Esophagus muscularis mucosa (tissue), 4 donors: ENCODE results near the gene ZBTB22. TPM values are rescaled to one million over a fixed set of nuclear protein-coding genes. Genes with fewer than 3 reads are reported as not detected.

Source experiments
- DNase-seq: peaks from one replicate; pipeline ENCODE4 v3.0.0-alpha.2; 2017; ENCODE audit errors: extremely low spot score
- H3K27ac ChIP-seq, 4 donors: fragments of 200-600 bp; sonication (generic); replicated peaks in 1 of 4; 1 replicate in 3 of 4; 2 replicates in 1 of 4; pipeline ENCODE4 v1.5.1; 2016 to 2019; ENCODE audit warnings: mild to moderate bottlenecking in 1 of 4
- H3K27me3 ChIP-seq, 4 donors: fragments of 200-600 bp; sonication (generic); one replicate each; pipeline versions ENCODE4 v1.5.1 to v1.6.0; 2016 to 2019
- H3K36me3 ChIP-seq, 4 donors: fragments of 200-600 bp; sonication (generic); one replicate each; pipeline ENCODE4 v1.5.1; 2016 to 2019
- H3K4me1 ChIP-seq, 4 donors: fragments of 200-600 bp; sonication (generic); one replicate each; pipeline ENCODE4 v1.5.1; 2016 to 2019
- H3K4me3 ChIP-seq, 4 donors: fragments of 200-600 bp; sonication (generic); 1 replicate in 2 of 4; 2 replicates in 2 of 4; pipeline ENCODE4 v1.5.1; 2016 to 2019; ENCODE audit warnings: mild to moderate bottlenecking in 4 of 4, moderate library complexity in 1 of 4
- H3K9me3 ChIP-seq, 4 donors: fragments of 200-600 bp; sonication (generic); 1 replicate in 3 of 4; 2 replicates in 1 of 4; pipeline ENCODE4 v1.5.1; 2016 to 2019
- EP300 ChIP-seq: sonication (generic); formaldehyde crosslinking; IDR thresholded peaks from one replicate; pipeline ENCODE4 v1.6.1; 2017; ENCODE audit warnings: antibody characterized with exemption
- POLR2A ChIP-seq: fragments of 450-650 bp; IDR thresholded peaks from one replicate; pipeline ENCODE4 v1.6.1; 2017; ENCODE audit warnings: antibody characterized with exemption, moderate library complexity, mild to moderate bottlenecking, low read depth
- POLR2AphosphoS5 ChIP-seq, 2 donors: sonication (generic); formaldehyde crosslinking; IDR thresholded peaks; one replicate each; pipeline ENCODE4 v1.6.1; 2017; ENCODE audit warnings: antibody characterized with exemption in 2 of 2
- WGBS: methylation state at CpG from one replicate; pipeline ENCODE4 v1.1.5; 2018; 5-methylcytosine and 5-hydroxymethylcytosine counted together
- intact Hi-C: fragments of 100-400 bp; cut with DNase I; formaldehyde crosslinking; loops from one replicate; pipeline ENCODE4 v1.15.1; 2023
- total RNA-seq, 4 donors: library from RNA; depleted of rRNA; stranded (reverse); fragments of >200 nt; gene quantifications; one replicate each; pipeline versions ENCODE4 v1.1.0 to v1.2.1, GENCODE V29; 2016
- TF ChIP-seq, protein P1 (sequence below), 3 experiments: fragments of 200-600 bp in 2 of 3; fragments of 450-650 bp in 1 of 3; sonication (generic) in 2 of 3; IDR thresholded peaks; one replicate each; pipeline ENCODE4 v1.5.1; 2017 to 2019; ENCODE audit warnings: antibody characterized with exemption in 3 of 3, mild to moderate bottlenecking in 2 of 3, moderate library complexity in 1 of 3

ZBTB22 gene
- total RNA-seq, 4 donors from 2014 or later, result 12.9 to 24.2 (median 15.8) TPM

DNA sequence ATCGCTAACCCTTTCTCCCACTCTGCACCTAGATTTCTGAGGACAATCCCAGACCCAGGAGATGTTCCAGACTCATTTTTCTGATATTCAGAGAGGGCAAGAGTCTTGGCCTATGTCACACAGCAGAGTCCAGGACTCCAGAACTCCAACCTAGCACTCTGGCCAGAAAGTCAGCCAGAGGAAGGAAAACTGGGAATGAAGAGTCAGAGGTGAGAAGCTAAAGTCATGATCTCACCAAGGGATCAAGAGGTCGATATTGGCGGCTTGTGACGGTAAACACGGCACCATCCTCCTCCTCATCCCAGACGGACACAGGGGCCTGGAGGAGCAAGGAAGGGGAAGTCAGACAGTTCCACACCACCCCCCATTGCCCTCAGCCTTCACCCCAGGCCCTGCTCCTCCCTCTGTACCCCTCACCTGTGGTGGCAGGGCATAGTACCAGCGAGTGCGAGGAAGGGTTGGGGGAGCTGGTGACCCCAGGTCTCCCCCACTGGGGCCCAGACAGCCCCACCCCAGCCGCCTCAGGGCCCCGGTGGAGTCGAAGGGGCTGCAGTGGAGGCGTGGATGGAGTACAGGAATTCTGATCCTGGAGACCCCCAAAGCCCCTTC is 20.6 kb downstream of the ZBTB22 start:
- peaks cover 28 to 60% (median 40%) of the 10 kb centered on the region in 4 donors for H3K4me1 ChIP-seq
- intact Hi-C loops, result no loop called here
- no peaks in the 10 kb centered on the region for H3K27me3 ChIP-seq
- DNase-seq, result no peak
- TF ChIP-seq POLR2A (no peak), EP300 (no peak), POLR2AphosphoS5 (IDR thresholded peaks at IDR 0.05) (no peak)
- TF ChIP-seq, protein P1, sequence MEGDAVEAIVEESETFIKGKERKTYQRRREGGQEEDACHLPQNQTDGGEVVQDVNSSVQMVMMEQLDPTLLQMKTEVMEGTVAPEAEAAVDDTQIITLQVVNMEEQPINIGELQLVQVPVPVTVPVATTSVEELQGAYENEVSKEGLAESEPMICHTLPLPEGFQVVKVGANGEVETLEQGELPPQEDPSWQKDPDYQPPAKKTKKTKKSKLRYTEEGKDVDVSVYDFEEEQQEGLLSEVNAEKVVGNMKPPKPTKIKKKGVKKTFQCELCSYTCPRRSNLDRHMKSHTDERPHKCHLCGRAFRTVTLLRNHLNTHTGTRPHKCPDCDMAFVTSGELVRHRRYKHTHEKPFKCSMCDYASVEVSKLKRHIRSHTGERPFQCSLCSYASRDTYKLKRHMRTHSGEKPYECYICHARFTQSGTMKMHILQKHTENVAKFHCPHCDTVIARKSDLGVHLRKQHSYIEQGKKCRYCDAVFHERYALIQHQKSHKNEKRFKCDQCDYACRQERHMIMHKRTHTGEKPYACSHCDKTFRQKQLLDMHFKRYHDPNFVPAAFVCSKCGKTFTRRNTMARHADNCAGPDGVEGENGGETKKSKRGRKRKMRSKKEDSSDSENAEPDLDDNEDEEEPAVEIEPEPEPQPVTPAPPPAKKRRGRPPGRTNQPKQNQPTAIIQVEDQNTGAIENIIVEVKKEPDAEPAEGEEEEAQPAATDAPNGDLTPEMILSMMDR (IDR thresholded peaks at IDR 0.05), result no peak
- H3K36me3 ChIP-seq, result peaks cover 18 to 56% (median 52%) of the 10 kb centered on the region in 4 donors
- H3K9me3 ChIP-seq, result no peaks in the 10 kb centered on the region
- peak overlapping the region; percentile 93 to 99 (median 98) for H3K27ac ChIP-seq
- 59% methylated on average over 6 of the region's 12 CpGs for WGBS
- peak overlapping the region; percentile 69 to 98 (median 82) for H3K4me3 ChIP-seq

GRCh38 chr6:33295621-33296369 is 21.7 kb downstream of the ZBTB22 start:
- Histone ChIP-seq H3K9me3 (no peaks in the 10 kb centered on the region), H3K4me1 (peaks cover 21 to 50% (median 31%) of the 10 kb centered on the region in 4 donors), H3K27ac (no peak overlapping the region), H3K4me3 (no peak overlapping the region), H3K36me3 (peaks cover 25 to 64% (median 58%) of the 10 kb centered on the region in 4 donors), H3K27me3 (no peaks in the 10 kb centered on the region)
- intact Hi-C loops, result no loop called here
- 82% methylated on average over 14 of the region's 15 CpGs for WGBS
- no peak for DNase-seq
- TF ChIP-seq POLR2AphosphoS5 (IDR thresholded peaks at IDR 0.05) (no peak), EP300 (no peak), POLR2A (no peak)
- TF ChIP-seq, protein P1 (IDR thresholded peaks at IDR 0.05), result no peak

DNA sequence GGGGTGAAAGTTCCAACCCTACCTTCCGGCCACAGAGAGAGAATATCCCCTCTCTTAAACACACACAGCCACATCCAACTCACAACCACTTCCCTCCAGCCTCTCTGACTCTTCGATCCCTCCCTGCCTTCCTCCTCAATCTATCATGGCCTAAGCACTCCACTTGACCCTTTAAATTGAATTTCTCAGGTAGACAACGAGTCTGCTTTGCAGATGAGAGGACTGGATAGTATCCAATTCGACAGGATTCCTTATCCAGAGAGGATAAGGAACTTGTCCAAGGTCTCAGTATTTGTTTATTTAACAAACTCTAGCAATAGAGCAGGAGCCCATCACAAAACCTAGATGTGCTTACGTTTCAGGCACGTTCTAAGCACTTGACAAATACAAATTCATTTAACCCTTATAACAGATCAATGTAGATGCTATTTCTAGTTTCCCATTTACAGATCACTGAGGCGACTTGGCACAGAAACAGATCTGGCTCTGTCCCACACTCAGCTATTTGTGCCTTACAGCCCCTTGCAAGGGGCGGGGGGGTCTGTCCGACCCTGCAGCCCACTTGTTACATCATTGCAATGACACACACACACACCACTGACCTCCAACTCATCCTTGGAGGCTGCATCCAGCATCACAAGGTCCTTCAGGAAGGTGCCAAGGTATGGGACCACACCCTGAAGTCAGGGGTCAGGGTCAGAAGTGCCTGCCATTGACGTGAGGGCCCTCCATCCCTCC is 23.3 kb downstream of the ZBTB22 start:
- WGBS, result 53% methylated on average over 10 of the region's 10 CpGs
- DNase-seq, result no peak

DNA sequence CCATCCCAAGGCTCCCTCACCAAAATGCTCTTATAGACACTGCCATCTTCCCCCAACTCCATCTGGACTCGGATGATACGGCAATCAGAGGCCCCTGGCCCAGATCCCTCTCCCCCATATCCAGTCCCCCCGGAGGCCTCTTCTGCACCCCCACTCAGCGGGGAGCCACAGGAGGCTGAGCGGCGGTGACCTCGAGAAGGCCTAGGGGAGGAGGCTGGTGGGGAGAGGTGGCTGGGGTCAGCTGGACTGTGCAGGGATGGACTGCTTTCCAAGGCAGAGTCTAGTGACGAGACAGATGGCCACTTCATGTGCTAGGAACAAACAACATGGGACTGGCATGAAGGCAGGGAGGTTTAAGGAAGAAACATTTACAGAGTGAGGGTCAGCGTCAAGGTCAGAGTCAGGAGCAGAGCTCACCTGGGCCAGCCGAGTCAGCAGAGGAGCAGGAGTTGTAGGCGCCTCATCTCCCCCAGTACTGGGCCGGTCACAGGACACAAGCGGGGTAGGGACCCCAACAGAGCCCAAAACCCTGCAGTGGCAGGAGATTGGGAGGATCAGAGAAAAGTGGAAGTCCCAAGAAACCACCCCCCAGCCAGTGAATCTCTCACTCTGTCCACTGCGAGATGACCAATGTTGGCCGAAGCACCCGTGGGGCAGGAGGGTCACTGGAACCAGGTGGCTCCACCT is 24.4 kb downstream of the ZBTB22 start:
- no peaks in the 10 kb centered on the region for H3K27me3 ChIP-seq
- no peak overlapping the region for H3K4me3 ChIP-seq
- no peak for DNase-seq
- H3K36me3 ChIP-seq, result peaks cover 25 to 66% (median 61%) of the 10 kb centered on the region in 4 donors
- H3K4me1 ChIP-seq, result peaks cover 27 to 53% (median 37%) of the 10 kb centered on the region in 4 donors
- H3K9me3 ChIP-seq, result no peaks in the 10 kb centered on the region
- 84% methylated on average over 16 of the region's 16 CpGs for whole genome bisulfite sequencing
- TF ChIP-seq POLR2A (no peak), EP300 (no peak), POLR2AphosphoS5 (IDR thresholded peaks at IDR 0.05) (no peak)
- TF ChIP-seq, protein P1 (IDR thresholded peaks at IDR 0.05), result no peak
- no peak overlapping the region for H3K27ac ChIP-seq
- intact Hi-C loops, result no loop called here

More for the DNA sequence above, 23.3 kb downstream of the ZBTB22 start:
- peaks cover 25 to 66% (median 61%) of the 10 kb centered on the region in 4 donors for H3K36me3 ChIP-seq
- H3K27me3 ChIP-seq, result no peaks in the 10 kb centered on the region
- no peak overlapping the region for H3K4me3 ChIP-seq
- H3K27ac ChIP-seq, result no peak overlapping the region
- no peaks in the 10 kb centered on the region for H3K9me3 ChIP-seq
- TF ChIP-seq POLR2AphosphoS5 (IDR thresholded peaks at IDR 0.05) (no peak), EP300 (no peak), POLR2A (no peak)
- TF ChIP-seq, protein P1 (IDR thresholded peaks at IDR 0.05), result no peak
- intact Hi-C loops, result no loop called here
- peaks cover 23 to 51% (median 31%) of the 10 kb centered on the region in 4 donors for H3K4me1 ChIP-seq
